Neuronal stem cell (in vitro differentiated cells): ENCODE results near the gene CCL25.

Experiments used
- DNase-seq: peaks from one replicate; pipeline ENCODE4 v3.0.0-alpha.2; 2013; ENCODE audit warnings: low spot score
- H2AFZ ChIP-seq: one replicate; pipeline ENCODE4 v1.6.1; 2013; ENCODE audit warnings: mild to moderate bottlenecking, low read length, inconsistent platforms
- H2AK5ac ChIP-seq: 2 replicates; pipeline ENCODE4 v1.6.1; 2013; ENCODE audit warnings: low read depth, mild to moderate bottlenecking, inconsistent platforms, low read length, moderate library complexity, mixed read lengths
- H2BK120ac ChIP-seq: 2 replicates; pipeline ENCODE4 v1.6.1; 2013; ENCODE audit warnings: low read depth, mild to moderate bottlenecking, inconsistent platforms, low read length, moderate library complexity, mixed read lengths
- H2BK12ac ChIP-seq: one replicate; pipeline ENCODE4 v1.6.1; 2013; ENCODE audit warnings: low read length, inconsistent platforms
- H2BK15ac ChIP-seq: 2 replicates; pipeline ENCODE4 v1.6.1; 2013; ENCODE audit warnings: mild to moderate bottlenecking, low read length, inconsistent platforms, mixed read lengths
- H2BK5ac ChIP-seq: one replicate; pipeline ENCODE4 v1.6.1; 2013; ENCODE audit warnings: inconsistent platforms, mild to moderate bottlenecking, low read length, moderate library complexity
- H3K14ac ChIP-seq: one replicate; pipeline ENCODE4 v1.6.1; 2013; ENCODE audit warnings: low read length, inconsistent platforms
- H3K18ac ChIP-seq: 2 replicates; pipeline ENCODE4 v1.6.1; 2013; ENCODE audit warnings: low read length, inconsistent platforms
- H3K23ac ChIP-seq: 2 replicates; pipeline ENCODE4 v1.6.1; 2013; ENCODE audit warnings: low read depth, mild to moderate bottlenecking, mixed read lengths, low read length, inconsistent platforms; ENCODE audit not compliant: poor library complexity
- H3K27ac ChIP-seq: replicated peaks from 3 replicates; pipeline ENCODE4 v1.5.1; 2013; ENCODE audit warnings: low read length, inconsistent platforms
- H3K27me3 ChIP-seq, 3 experiments: 2 replicates each; pipeline ENCODE4 v1.6.1; 2013; ENCODE audit warnings: low read length in 3 of 3, mild to moderate bottlenecking in 2 of 3, inconsistent platforms in 1 of 3, low read depth in 1 of 3, mixed read lengths in 1 of 3, moderate library complexity in 1 of 3; ENCODE audit not compliant: control insufficient read depth in 3 of 3, insufficient read depth in 3 of 3
- H3K36me3 ChIP-seq, 2 donors: replicated peaks in 1 of 2; 2 replicates each; pipeline ENCODE4 v1.6.1; 2013; ENCODE audit warnings: low read length in 2 of 2; ENCODE audit not compliant: control insufficient read depth in 2 of 2, insufficient read depth in 2 of 2
- H3K4ac ChIP-seq: 2 replicates; pipeline ENCODE4 v1.6.1; 2013; ENCODE audit warnings: inconsistent platforms, mild to moderate bottlenecking, low read length, moderate library complexity
- H3K4me1 ChIP-seq, 2 donors: 1 replicate in 1 of 2; 2 replicates in 1 of 2; pipeline ENCODE4 v1.6.1; 2013; ENCODE audit warnings: low read length in 2 of 2, low read depth in 1 of 2; ENCODE audit not compliant: control insufficient read depth in 2 of 2, insufficient read depth in 1 of 2
- H3K4me2 ChIP-seq: one replicate; pipeline ENCODE4 v1.6.1; 2013; ENCODE audit warnings: mild to moderate bottlenecking, low read length, inconsistent platforms; ENCODE audit not compliant: insufficient read depth, poor library complexity, severe bottlenecking
- H3K4me3 ChIP-seq, 2 donors: 2 replicates each; pipeline ENCODE4 v1.5.1; 2013; ENCODE audit warnings: low read length in 2 of 2, mild to moderate bottlenecking in 2 of 2, inconsistent platforms in 1 of 2, moderate library complexity in 1 of 2
- H3K79me1 ChIP-seq: one replicate; pipeline ENCODE4 v1.6.1; 2013; ENCODE audit warnings: low read depth, mild to moderate bottlenecking, inconsistent platforms, low read length, moderate library complexity
- H3K9ac ChIP-seq: one replicate; pipeline ENCODE4 v1.6.1; 2013; ENCODE audit warnings: mild to moderate bottlenecking, low read depth, low read length, inconsistent platforms; ENCODE audit not compliant: poor library complexity
- H3K9me3 ChIP-seq, 2 donors: replicated peaks in 1 of 2; 2 replicates each; pipeline versions ENCODE3 to v1.6.1; 2013; ENCODE audit warnings: low read length in 2 of 2, mild to moderate bottlenecking in 2 of 2, inconsistent platforms in 1 of 2, low read depth in 1 of 2, mixed read lengths in 1 of 2, moderate library complexity in 1 of 2; ENCODE audit not compliant: control insufficient read depth in 2 of 2, insufficient read depth in 1 of 2
- H4K8ac ChIP-seq: one replicate; pipeline ENCODE4 v1.6.1; 2013; ENCODE audit warnings: low read depth, mild to moderate bottlenecking, inconsistent platforms, low read length, moderate library complexity
- H4K91ac ChIP-seq: one replicate; pipeline ENCODE4 v1.6.1; 2013; ENCODE audit warnings: low read length, low read depth, mild to moderate bottlenecking, inconsistent platforms; ENCODE audit not compliant: poor library complexity
- WGBS, 2 donors: extraction: QIAGEN DNeasy Blood & Tissue Kit; methylation state at CpG; one replicate each; pipeline ENCODE4 v1.1.7; 2013; ENCODE audit warnings: missing lambda C conversion rate in 2 of 2, mixed read lengths in 1 of 2; ENCODE audit not compliant: insufficient read length in 2 of 2, insufficient replicate concordance in 1 of 2; ENCODE audit errors: extremely low coverage in 2 of 2; 5-methylcytosine and 5-hydroxymethylcytosine counted together

CCL25 gene

GRCh38 chr19:8036434-8037099 is 16.0 kb upstream of the CCL25 start:
- Histone ChIP-seq H2BK5ac (no peak overlapping the region), H3K27ac (no peak overlapping the region), H3K27me3 (no peaks in the 10 kb centered on the region), H3K4me1 (peaks cover 7 to 8% of the 10 kb centered on the region in 2 donors), H3K18ac (peak overlapping the region; percentile 55), H3K4me2 (no peak overlapping the region), H2AFZ (no peak overlapping the region), H2BK120ac (no peak overlapping the region), H3K9me3 (no peaks in the 10 kb centered on the region), H3K4me3 (no peak overlapping the region), H3K23ac (no peak overlapping the region), H3K36me3 (no peaks in the 10 kb centered on the region), H2BK12ac (no peak overlapping the region), H4K91ac (no peak overlapping the region), H2BK15ac (peak overlapping the region; percentile 46), H3K9ac (no peak overlapping the region), H3K14ac (no peak overlapping the region), H4K8ac (no peak overlapping the region), H3K4ac (no peak overlapping the region), H2AK5ac (no peak overlapping the region), H3K79me1 (no peaks in the 10 kb centered on the region)
- no peak for DNase-seq
- no CpG with 5 or more reads among the region's 7 CpGs for WGBS, 2 donors

DNA sequence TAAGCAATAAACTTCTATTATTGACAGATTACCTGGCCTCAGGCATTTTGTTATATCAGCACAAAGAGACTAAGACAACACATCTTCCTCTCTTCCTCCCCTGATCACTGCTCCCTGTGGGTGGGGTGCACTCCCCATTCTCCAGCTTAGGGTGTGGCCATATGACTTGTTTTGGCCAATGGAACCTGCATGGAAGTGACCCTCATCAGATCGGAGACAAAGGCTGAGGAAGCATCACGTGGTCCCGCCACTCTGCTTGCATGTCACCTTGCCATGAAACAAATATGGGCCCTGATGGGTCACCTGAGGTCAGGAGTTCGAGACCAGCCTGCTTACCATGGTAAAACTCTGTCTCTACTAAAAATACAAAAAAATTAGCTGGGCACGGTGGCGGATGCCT is 13.7 kb upstream of the CCL25 start:
- H3K9me3 ChIP-seq: no peaks in the 10 kb centered on the region
- H2BK12ac ChIP-seq: no peak overlapping the region
- no peak overlapping the region for H2BK15ac ChIP-seq
- H3K18ac ChIP-seq: no peak overlapping the region
- H4K8ac ChIP-seq: no peak overlapping the region
- no peak overlapping the region for H3K23ac ChIP-seq
- H3K4me3 ChIP-seq: no peak overlapping the region
- H3K4me2 ChIP-seq: no peak overlapping the region
- no CpG with 5 or more reads among the region's 6 CpGs for WGBS, 2 donors
- no peak overlapping the region for H3K14ac ChIP-seq
- H3K79me1 ChIP-seq: no peaks in the 10 kb centered on the region
- peaks cover 0 to 5% of the 10 kb centered on the region in 2 donors for H3K4me1 ChIP-seq
- H2BK120ac ChIP-seq: no peak overlapping the region
- H3K4ac ChIP-seq: no peak overlapping the region
- H2AFZ ChIP-seq: no peak overlapping the region
- no peaks in the 10 kb centered on the region for H3K36me3 ChIP-seq
- H4K91ac ChIP-seq: no peak overlapping the region
- H3K27ac ChIP-seq: no peak overlapping the region
- no peak overlapping the region for H3K9ac ChIP-seq
- H3K27me3 ChIP-seq: no peaks in the 10 kb centered on the region
- H2AK5ac ChIP-seq: no peak overlapping the region
- DNase-seq: no peak
- no peak overlapping the region for H2BK5ac ChIP-seq

GRCh38 chr19:8039231-8039630 is 13.3 kb upstream of the CCL25 start:
- no peak overlapping the region for H2BK120ac ChIP-seq
- no peak overlapping the region for H3K27ac ChIP-seq
- H3K9ac ChIP-seq: no peak overlapping the region
- H3K9me3 ChIP-seq: no peaks in the 10 kb centered on the region
- DNase-seq: no peak
- no peak overlapping the region for H2AK5ac ChIP-seq
- H4K8ac ChIP-seq: no peak overlapping the region
- no peaks in the 10 kb centered on the region for H3K27me3 ChIP-seq
- H3K4me2 ChIP-seq: no peak overlapping the region
- no peak overlapping the region for H3K14ac ChIP-seq
- no peak overlapping the region for H3K23ac ChIP-seq
- no peak overlapping the region for H4K91ac ChIP-seq
- no CpG with 5 or more reads among the region's 3 CpGs for WGBS, 2 donors
- no peaks in the 10 kb centered on the region for H3K79me1 ChIP-seq
- no peak overlapping the region for H3K4ac ChIP-seq
- H2AFZ ChIP-seq: no peak overlapping the region
- H2BK5ac ChIP-seq: no peak overlapping the region
- H2BK12ac ChIP-seq: no peak overlapping the region
- H3K4me3 ChIP-seq: no peak overlapping the region
- no peak overlapping the region for H2BK15ac ChIP-seq
- no peaks in the 10 kb centered on the region for H3K36me3 ChIP-seq
- no peak overlapping the region for H3K18ac ChIP-seq
- peaks cover 0 to 5% of the 10 kb centered on the region in 2 donors for H3K4me1 ChIP-seq

DNA sequence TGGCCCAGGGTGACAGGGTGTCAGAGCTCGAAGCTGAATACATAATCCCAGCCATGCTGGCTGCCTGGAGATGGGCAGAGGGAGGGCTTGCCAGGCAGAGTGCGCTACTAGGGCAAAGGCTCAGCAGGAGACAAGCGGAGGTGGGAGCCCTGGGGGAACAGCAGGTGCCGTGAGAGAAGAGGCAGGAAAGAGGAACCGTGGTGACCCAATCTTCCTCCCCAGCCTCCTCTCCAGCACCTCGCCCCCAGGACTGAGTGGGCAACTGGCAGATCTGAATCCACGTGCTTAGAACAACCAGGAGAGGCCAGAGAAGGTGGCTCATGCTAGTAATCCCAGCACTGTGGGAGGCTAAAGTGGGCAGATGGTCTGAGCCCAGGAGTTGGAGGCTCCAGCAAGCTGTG is 11.0 kb upstream of the CCL25 start:
- Histone ChIP-seq H3K36me3 (no peaks in the 10 kb centered on the region), H3K9me3 (no peaks in the 10 kb centered on the region), H3K4me2 (no peak overlapping the region), H4K91ac (no peak overlapping the region), H3K79me1 (no peaks in the 10 kb centered on the region), H3K4me3 (no peak overlapping the region), H3K18ac (peak overlapping the region; percentile 15), H2BK5ac (no peak overlapping the region), H2BK12ac (peak overlapping the region; percentile 33), H2BK15ac (peak overlapping the region; percentile 8), H3K9ac (no peak overlapping the region), H3K4me1 (peaks cover 0 to 1% of the 10 kb centered on the region in 2 donors), H2BK120ac (no peak overlapping the region), H2AK5ac (peak overlapping the region; percentile 79), H3K14ac (no peak overlapping the region), H4K8ac (no peak overlapping the region), H3K23ac (no peak overlapping the region), H3K27ac (no peak overlapping the region), H2AFZ (no peak overlapping the region), H3K4ac (no peak overlapping the region), H3K27me3 (no peaks in the 10 kb centered on the region)
- no CpG with 5 or more reads among the region's 7 CpGs for WGBS, 2 donors
- DNase-seq: no peak
